Psoas muscle (tissue), 8 donors: ENCODE data around the gene STMN3. TPM values are rescaled to one million over a fixed set of nuclear protein-coding genes. Genes with fewer than 3 reads are reported as not detected.
"Not testable (repeated sequence)": the region's sequence is repeated elsewhere in the genome, so short reads cannot be mapped to it uniquely, and the experiment has no call there.

Source experiments
- ATAC-seq, 4 donors: fragments of 200-7000 bp; cut with Tn5 transposase; one replicate each; pipeline ENCODE4 v1.9.1; 2020; ENCODE audit warnings: moderate library complexity in 3 of 4, mild to moderate bottlenecking in 2 of 4
- DNase-seq, 2 donors: peaks; one replicate each; pipeline ENCODE4 v3.0.0-alpha.2; 2020
- H3K27ac ChIP-seq: fragments of 200-600 bp; one replicate; pipeline ENCODE4 v1.8.0; 2022
- H3K27me3 ChIP-seq, 3 donors: fragments of 200-600 bp in 1 of 3; one replicate each; pipeline versions ENCODE4 v1.6.1 to v1.8.0; 2013 to 2022; ENCODE audit warnings: low read length in 2 of 3, mild to moderate bottlenecking in 2 of 3, moderate library complexity in 1 of 3; ENCODE audit not compliant: insufficient read depth in 3 of 3
- H3K36me3 ChIP-seq, 2 donors: fragments of 200-600 bp in 1 of 2; one replicate each; pipeline versions ENCODE4 v1.6.1 to v1.8.0; 2013 to 2022; ENCODE audit warnings: low read depth in 1 of 2, mild to moderate bottlenecking in 1 of 2, moderate library complexity in 1 of 2; ENCODE audit not compliant: insufficient read depth in 1 of 2
- H3K4me1 ChIP-seq: fragments of 200-600 bp; one replicate; pipeline ENCODE4 v1.8.0; 2022
- H3K4me3 ChIP-seq: fragments of 200-600 bp; one replicate; pipeline ENCODE4 v1.8.0; 2022; ENCODE audit warnings: mild to moderate bottlenecking
- H3K9me3 ChIP-seq: fragments of 200-600 bp; one replicate; pipeline ENCODE4 v1.8.0; 2022
- WGBS, 3 donors: extraction: QIAGEN DNeasy Blood & Tissue Kit; methylation state at CpG; one replicate each; pipeline versions ENCODE4 v1.1.6 to v1.1.7; 2013; 5-methylcytosine and 5-hydroxymethylcytosine counted together
- intact Hi-C, 2 donors: fragments of 100-400 bp; cut with DNase I; formaldehyde crosslinking; loops; one replicate each; pipeline versions ENCODE4 v1.11.0 to v1.14.2; 2022
- polyA plus RNA-seq, 3 donors: library from polyadenylated mRNA; stranded (reverse); fragments of 200-250 nt; gene quantifications; one replicate each; pipeline ENCODE4 v1.2.3, GENCODE V29; 2013
- total RNA-seq, 4 donors: library from RNA; stranded (reverse); fragmentation: NEBNext Ultra II Directional in 2 of 4; extraction: Animal tissue kit (Norgen Biotek cat#: 25700) in 2 of 4; gene quantifications; one replicate each; pipeline versions ENCODE4 v1.2.1 to v1.2.4, GENCODE V29; 2021 to 2023
- TF ChIP-seq, protein P1 (sequence below): fragments of 200-600 bp; IDR thresholded peaks from one replicate; pipeline ENCODE4 v1.8.0; 2022; ENCODE audit warnings: antibody characterized with exemption
- donor health status: healthy with polysubstance abuse.
- donor health status: DM: no; HTN: no; CAD: no; lungs with moderate emphysema.
- donor health status: Bipolar disorder and iron deficiency.
- donor health status: healthy.
- donor health status: DM: yes; HTN: yes; CAD: no.
- donor health status: DM: no; HTN: no; CAD: no.
- donor health status: DM: no; HTN: no; CAD: no.
- donor health status: DM: yes; HTN: yes; CAD: no.

STMN3 gene
- total and polyA plus RNA-seq, 7 donors = 1.0 to 3.1 (median 2.4) TPM

- Histone ChIP-seq H3K4me3 (no peak overlapping the region), H3K4me1 (peaks cover 20% of the 10 kb centered on the region), H3K36me3 (peaks cover 0 to 1% of the 10 kb centered on the region in 2 donors), H3K27me3 (peaks cover 0 to 28% (median 18%) of the 10 kb centered on the region in 3 donors), H3K9me3 (no peaks in the 10 kb centered on the region), H3K27ac (no peak overlapping the region)
- ATAC-seq (no peak), DNase-seq (no peak)
- intact Hi-C loops = no loop called here
- WGBS, 3 donors = 56 to 83% (median 83%) methylated on average over 4 of the region's 4 CpGs
- TF ChIP-seq, protein P1, sequence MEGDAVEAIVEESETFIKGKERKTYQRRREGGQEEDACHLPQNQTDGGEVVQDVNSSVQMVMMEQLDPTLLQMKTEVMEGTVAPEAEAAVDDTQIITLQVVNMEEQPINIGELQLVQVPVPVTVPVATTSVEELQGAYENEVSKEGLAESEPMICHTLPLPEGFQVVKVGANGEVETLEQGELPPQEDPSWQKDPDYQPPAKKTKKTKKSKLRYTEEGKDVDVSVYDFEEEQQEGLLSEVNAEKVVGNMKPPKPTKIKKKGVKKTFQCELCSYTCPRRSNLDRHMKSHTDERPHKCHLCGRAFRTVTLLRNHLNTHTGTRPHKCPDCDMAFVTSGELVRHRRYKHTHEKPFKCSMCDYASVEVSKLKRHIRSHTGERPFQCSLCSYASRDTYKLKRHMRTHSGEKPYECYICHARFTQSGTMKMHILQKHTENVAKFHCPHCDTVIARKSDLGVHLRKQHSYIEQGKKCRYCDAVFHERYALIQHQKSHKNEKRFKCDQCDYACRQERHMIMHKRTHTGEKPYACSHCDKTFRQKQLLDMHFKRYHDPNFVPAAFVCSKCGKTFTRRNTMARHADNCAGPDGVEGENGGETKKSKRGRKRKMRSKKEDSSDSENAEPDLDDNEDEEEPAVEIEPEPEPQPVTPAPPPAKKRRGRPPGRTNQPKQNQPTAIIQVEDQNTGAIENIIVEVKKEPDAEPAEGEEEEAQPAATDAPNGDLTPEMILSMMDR = no peak
Observed at GRCh38 chr20:63655249-63655648, 2.0 kb upstream of the STMN3 start.

GRCh38 chr20:63653974-63654668, 897 bp upstream of the STMN3 start:
- Histone ChIP-seq H3K27ac (no peak overlapping the region), H3K27me3 (peaks cover 0 to 28% (median 18%) of the 10 kb centered on the region in 3 donors), H3K36me3 (no peaks in the 10 kb centered on the region), H3K9me3 (no peaks in the 10 kb centered on the region), H3K4me3 (peak overlapping the region; percentile 45), H3K4me1 (peaks cover 14% of the 10 kb centered on the region)
- ATAC-seq = no peak
- TF ChIP-seq, protein P1 = no peak
- 42 to 56% (median 50%) methylated on average over 13 to 15 of the region's 15 CpGs for WGBS, 3 donors
- intact Hi-C loops = no loop called here
- DNase-seq = no peak

GRCh38 chr20:63652192-63652980, 838 bp downstream of the STMN3 start:
- 0 to 1% (median 1%) methylated on average over 57 to 91 of the region's 91 CpGs for WGBS, 3 donors
- intact Hi-C loops = no loop called here

DNA sequence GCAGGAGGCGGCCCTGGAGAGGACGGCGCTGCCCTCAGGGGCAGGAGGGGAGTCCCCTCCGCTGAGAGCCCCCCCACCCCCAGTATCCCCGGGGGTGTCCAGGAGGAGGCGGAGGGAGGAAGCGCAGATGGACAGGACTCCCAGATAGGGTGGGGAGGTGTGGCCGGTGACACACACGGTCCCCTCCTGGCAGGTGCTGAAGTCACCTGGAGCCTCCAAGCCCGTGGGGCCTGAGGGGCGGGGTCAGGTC, 1.4 kb downstream of the STMN3 start:
- ATAC-seq (peak in 1 of 4 donors; percentile 8), DNase-seq (no peak)
- TF ChIP-seq, protein P1 = no peak
- Histone ChIP-seq H3K4me3 (peak overlapping the region; percentile 62), H3K27ac (no peak overlapping the region), H3K4me1 (peaks cover 9% of the 10 kb centered on the region), H3K27me3 (peaks cover 0 to 31% (median 19%) of the 10 kb centered on the region in 3 donors), H3K36me3 (no peaks in the 10 kb centered on the region), H3K9me3 (no peaks in the 10 kb centered on the region)
- WGBS, 3 donors = 19 to 27% (median 19%) methylated on average over 9 to 11 of the region's 11 CpGs
- intact Hi-C loops = no loop called here

More at GRCh38 chr20:63652192-63652980, 838 bp downstream of the STMN3 start:
- Histone ChIP-seq H3K36me3 (no peaks in the 10 kb centered on the region), H3K27ac (no peak overlapping the region), H3K27me3 (peaks cover 0 to 31% (median 19%) of the 10 kb centered on the region in 3 donors), H3K9me3 (no peaks in the 10 kb centered on the region), H3K4me1 (peaks cover 13% of the 10 kb centered on the region), H3K4me3 (peak overlapping the region; percentile 62)
- TF ChIP-seq, protein P1 = no peak
- ATAC-seq = peak in 1 of 4 donors; percentile 8
- DNase-seq = peak; percentile 31 to 65

GRCh38 chr20:63650486-63650885, 2.7 kb downstream of the STMN3 start:
- H3K27ac ChIP-seq, ATAC-seq, H3K36me3 ChIP-seq, intact Hi-C loops, H3K4me3 ChIP-seq, H3K9me3 ChIP-seq, DNase-seq, H3K4me1 ChIP-seq: not testable (repeated sequence)
- peaks cover 0 to 31% (median 19%) of the 10 kb centered on the region in 3 donors for H3K27me3 ChIP-seq
- 90 to 94% (median 93%) methylated on average over 10 to 25 of the region's 25 CpGs for WGBS, 3 donors
